Erythroblast (primary cell): ENCODE data around the gene TRIM74.
"Not testable (repeated sequence)": the region's sequence is repeated elsewhere in the genome, so short reads cannot be mapped to it uniquely, and the experiment has no call there.

Experiments
- GATA1 ChIP-seq: IDR thresholded peaks from 2 replicates; pipeline ENCODE4 v1.6.1; 2011; ENCODE audit warnings: low read depth, mild to moderate bottlenecking, control low read depth, low read length, moderate library complexity
- POLR2A ChIP-seq: IDR thresholded peaks from 2 replicates; pipeline ENCODE4 v1.6.1; 2011; ENCODE audit warnings: mild to moderate bottlenecking, low read length

DNA sequence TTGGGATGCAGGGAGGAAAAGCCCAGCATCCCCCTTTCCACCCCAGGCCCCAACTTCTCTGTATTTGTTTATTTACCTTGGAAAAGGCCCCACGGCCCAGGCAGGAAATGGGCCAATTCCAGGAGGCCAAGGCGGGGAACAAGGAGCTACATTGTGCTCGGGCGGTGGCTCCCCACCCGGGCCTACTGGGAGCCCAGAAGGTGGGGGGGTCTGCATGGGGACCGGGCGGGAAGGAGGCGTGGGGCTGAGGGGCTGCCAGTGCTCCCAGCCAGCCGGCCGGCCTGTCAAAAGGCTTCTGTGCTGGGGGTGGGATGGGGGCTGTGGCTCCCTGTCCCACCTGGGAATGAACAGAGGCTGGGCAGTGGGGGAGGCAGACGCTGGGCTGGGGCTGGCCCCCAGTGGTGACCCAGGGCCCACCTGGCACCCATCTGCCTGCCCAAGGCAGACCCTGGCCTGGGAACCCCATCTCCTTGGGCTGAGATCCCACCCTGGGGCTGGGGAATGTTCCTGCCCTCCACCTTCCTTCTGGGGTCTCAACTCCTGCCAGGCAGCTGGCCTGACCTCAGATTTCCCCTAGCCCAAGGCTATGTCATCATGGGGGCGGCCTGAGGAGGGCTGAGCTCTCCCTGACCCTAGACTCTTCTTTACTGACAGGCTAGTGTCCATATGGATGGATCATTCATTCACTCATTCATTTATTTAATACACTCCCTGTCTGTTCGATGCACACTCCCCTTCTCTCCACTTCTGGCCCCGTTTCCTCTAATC, 21.1 kb upstream of the TRIM74 start:
- not testable (repeated sequence) for TF ChIP-seq POLR2A, GATA1
